AG04450 (cell line): ENCODE measurements around the gene PRKN. TPM values are rescaled to one million over a fixed set of nuclear protein-coding genes. Genes with fewer than 3 reads are reported as not detected.

Source experiments
- CTCF ChIA-PET: fragments of 300-600, 350-600 bp; formaldehyde crosslinking; extraction: SDS; loops from one replicate; lab custom pipeline; 2022; ENCODE audit warnings: antibody characterized with exemption, inconsistent platforms; lab: Charles Lee
- POLR2A ChIA-PET: fragments of 350-600 bp; formaldehyde crosslinking; extraction: SDS; loops from one replicate; lab custom pipeline; 2021; ENCODE audit warnings: antibody characterized with exemption, inconsistent platforms; lab: Yijun Ruan, JAX
- DNase-seq: peaks from one replicate; pipeline ENCODE4 v3.0.0-alpha.2; 2011; ENCODE audit warnings: low read depth, low spot score
- H3K27ac ChIP-seq: one replicate; pipeline ENCODE4 v1.5.1; 2012; ENCODE audit warnings: low read depth, low read length, control low read depth
- H3K27me3 ChIP-seq: one replicate; pipeline ENCODE4 v1.6.0; 2012; ENCODE audit warnings: low read length; ENCODE audit not compliant: control insufficient read depth, insufficient read depth
- H3K4me3 ChIP-seq: 2 replicates; pipeline ENCODE4 v1.5.1; 2011; ENCODE audit warnings: mild to moderate bottlenecking, low read depth, low read length, control low read depth
- H3K9me3 ChIP-seq: 2 replicates; pipeline ENCODE4 v1.5.1; 2012; ENCODE audit warnings: low read length; ENCODE audit not compliant: control insufficient read depth, insufficient read depth
- CTCF ChIP-seq: IDR thresholded peaks from 2 replicates; pipeline ENCODE4 v1.5.1; 2011; ENCODE audit warnings: low read depth, low read length, control low read depth, inconsistent platforms
- polyA plus RNA-seq: library from polyadenylated mRNA; depleted of rRNA; stranded (reverse); fragments of >200 nt; gene quantifications from 2 replicates; pipeline ENCODE4 v1.2.3, GENCODE V29; 2011

Gene PRKN
- polyA plus RNA-seq, 1 experiment, result not detected

DNA sequence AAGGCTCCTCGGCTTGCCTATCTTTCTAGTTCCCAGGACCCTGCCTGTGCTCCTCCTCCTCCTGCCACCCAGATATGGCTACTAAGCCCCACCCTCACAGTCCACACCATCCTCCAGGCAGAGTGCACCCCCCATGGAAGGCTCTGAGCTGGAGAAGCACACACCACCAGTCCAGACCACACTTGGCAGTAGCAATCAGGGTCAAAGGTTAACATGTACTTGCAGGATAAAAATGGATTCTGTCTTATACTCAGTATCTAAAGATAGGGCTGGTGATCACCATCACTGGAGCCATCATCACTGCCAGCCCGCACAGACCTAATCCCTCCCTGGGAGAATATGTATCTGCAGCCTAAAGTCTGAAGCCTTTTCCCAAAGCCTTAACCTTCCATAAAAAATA lies 83.4 kb downstream of the PRKN start:
- POLR2A ChIA-PET, result no interaction called here
- no peak overlapping the region for H3K27ac ChIP-seq
- no peaks in the 10 kb centered on the region for H3K27me3 ChIP-seq
- no peak for DNase-seq
- H3K9me3 ChIP-seq, result peaks cover 5% of the 10 kb centered on the region
- CTCF ChIA-PET, result no interaction called here
- no peak for TF ChIP-seq CTCF
- H3K4me3 ChIP-seq, result no peak overlapping the region

DNA sequence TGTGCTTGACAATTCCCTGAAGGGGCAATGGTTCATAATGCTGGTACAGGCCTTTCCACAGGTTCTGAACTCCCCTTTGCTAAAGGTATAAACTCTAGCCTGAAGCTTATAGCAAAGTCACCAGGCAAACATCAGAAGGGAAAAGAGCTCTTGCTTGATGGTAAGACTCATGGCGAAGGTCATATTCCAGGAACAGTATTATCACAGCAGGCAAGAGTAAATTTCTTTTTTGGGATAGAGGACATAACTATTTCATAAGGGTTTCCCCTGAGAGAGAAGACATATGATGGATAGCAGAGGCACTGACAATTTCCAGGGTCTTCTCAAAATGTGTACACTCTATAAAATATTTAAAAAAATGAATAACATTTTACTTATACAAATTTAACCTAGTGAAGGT lies 86.8 kb downstream of the PRKN start:
- TF ChIP-seq CTCF, result no peak
- H3K4me3 ChIP-seq, result no peak overlapping the region
- no peak for DNase-seq
- no peak overlapping the region for H3K27ac ChIP-seq
- no peaks in the 10 kb centered on the region for H3K27me3 ChIP-seq
- ChIA-PET POLR2A (no interaction called here), CTCF (no interaction called here)
- H3K9me3 ChIP-seq, result peaks cover 13% of the 10 kb centered on the region

DNA sequence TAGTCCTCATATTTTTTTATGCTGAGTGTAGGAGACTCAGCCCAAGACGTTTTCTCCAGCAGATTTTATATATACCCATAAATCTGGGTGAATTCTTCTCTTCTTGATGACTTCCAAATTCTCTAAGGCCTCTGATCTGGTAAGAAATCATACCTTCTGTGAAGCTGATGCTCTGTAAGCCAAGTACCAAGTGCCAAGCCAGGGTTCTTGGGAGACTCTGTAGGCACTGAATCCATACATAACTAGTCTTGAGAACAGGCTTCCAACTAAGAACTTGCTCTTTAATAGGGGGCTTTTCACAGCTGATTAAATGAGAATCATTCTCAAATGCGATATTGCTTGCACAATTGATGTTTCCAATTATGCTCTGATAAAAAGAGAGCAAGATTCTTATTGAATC lies 87.6 kb downstream of the PRKN start:
- H3K27ac ChIP-seq, result no peak overlapping the region
- no peak for DNase-seq
- ChIA-PET CTCF (no interaction called here), POLR2A (no interaction called here)
- no peak overlapping the region for H3K4me3 ChIP-seq
- H3K27me3 ChIP-seq, result no peaks in the 10 kb centered on the region
- no peak for TF ChIP-seq CTCF
- H3K9me3 ChIP-seq, result peaks cover 13% of the 10 kb centered on the region; the same call in 1 of the 2 replicates

GRCh38 chr6:162638931-162639574 lies 88.5 kb downstream of the PRKN start:
- TF ChIP-seq CTCF, result no peak
- ChIA-PET POLR2A (no interaction called here), CTCF (no interaction called here)
- Histone ChIP-seq H3K4me3 (no peak overlapping the region), H3K27ac (no peak overlapping the region), H3K27me3 (no peaks in the 10 kb centered on the region), H3K9me3 (peaks cover 17% of the 10 kb centered on the region; the same call in 1 of the 2 replicates)
- DNase-seq, result no peak

DNA sequence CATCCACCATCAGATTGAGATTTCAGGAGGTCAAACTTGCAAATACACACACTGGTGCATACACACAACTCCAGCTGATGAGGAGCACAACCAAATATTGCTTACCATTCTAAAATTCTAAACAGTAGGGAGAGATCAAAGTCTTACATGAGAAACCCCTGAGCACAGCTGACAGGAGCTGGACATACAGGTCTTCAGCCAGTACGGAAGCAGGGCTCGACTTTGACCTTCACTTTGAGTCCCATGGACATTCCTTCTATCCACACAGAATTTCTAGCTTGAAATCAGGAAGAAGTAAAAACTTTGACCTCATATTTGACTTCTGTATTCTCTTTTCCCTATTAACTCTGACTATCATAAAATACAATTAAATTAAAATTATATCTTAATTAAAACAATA lies 90.2 kb downstream of the PRKN start:
- CTCF ChIA-PET, result no interaction called here
- POLR2A ChIA-PET, result no interaction called here

More for the DNA sequence above, 90.2 kb downstream of the PRKN start:
- DNase-seq, result no peak
- no peak overlapping the region for H3K27ac ChIP-seq
- H3K4me3 ChIP-seq, result no peak overlapping the region
- TF ChIP-seq CTCF, result no peak
- peaks cover 20% of the 10 kb centered on the region; the same call in 1 of the 2 replicates for H3K9me3 ChIP-seq
- H3K27me3 ChIP-seq, result no peaks in the 10 kb centered on the region
